HG03060 (cell line): ENCODE measurements around the gene STRADA.

Source experiments
- ATAC-seq: cut with Tn5 transposase; IDR thresholded peaks from one replicate; pipeline ENCODE4 v1.9.1; 2021; ENCODE audit warnings: low read depth, moderate number of reproducible peaks; ENCODE audit not compliant: unreplicated experiment

STRADA gene

GRCh38 chr17:63703029-63703428, 38.6 kb downstream of the STRADA start:
- no peak for ATAC-seq

- ATAC-seq, result no peak
These were observed 38.9 kb downstream of the STRADA start for GRCh38 chr17:63702721-63703015.

- ATAC-seq, result no peak
These were observed 39.5 kb downstream of the STRADA start for GRCh38 chr17:63701868-63702720.

- ATAC-seq, result no peak
These were observed 40.2 kb downstream of the STRADA start for GRCh38 chr17:63701456-63701820.

GRCh38 chr17:63700528-63701455, 40.8 kb downstream of the STRADA start:
- ATAC-seq, result no peak

- no peak for ATAC-seq
These were observed 41.7 kb downstream of the STRADA start, which contains the start of gene LIMD2 for GRCh38 chr17:63699638-63700527. Gene LIMD2 (minus strand): TSS chr17:63700125. CDS start chr17:63699298, 827 bp downstream.

GRCh38 chr17:63698886-63699637, 42.5 kb downstream of the STRADA start:
- ATAC-seq, result no peak

GRCh38 chr17:63698381-63698885, 43.2 kb downstream of the STRADA start:
- no peak for ATAC-seq

- no peak for ATAC-seq
These were observed 44.0 kb downstream of the STRADA start for GRCh38 chr17:63697341-63698286.

GRCh38 chr17:63696381-63696961, 45.1 kb downstream of the STRADA start:
- ATAC-seq, result no peak

GRCh38 chr17:63695889-63696288, 45.7 kb downstream of the STRADA start:
- ATAC-seq, result no peak

- no peak for ATAC-seq
These were observed 46.4 kb downstream of the STRADA start for GRCh38 chr17:63694950-63695773.

- ATAC-seq, result no peak
These were observed 47.2 kb downstream of the STRADA start for GRCh38 chr17:63694229-63694949.

GRCh38 chr17:63693411-63694113, 48.0 kb downstream of the STRADA start:
- ATAC-seq, result no peak

- ATAC-seq, result no peak
These were observed 49.3 kb downstream of the STRADA start for GRCh38 chr17:63692195-63692816.

- no peak for ATAC-seq
These were observed 52.1 kb downstream of the STRADA start for GRCh38 chr17:63689479-63689878.
